Superior temporal gyrus (tissue), 1 donor: ENCODE data around the gene ST8SIA1.
"Not testable (repeated sequence)": the region's sequence is repeated elsewhere in the genome, so short reads cannot be mapped to it uniquely, and the experiment has no call there.

Experiments used
- DNase-seq: peaks from one replicate; pipeline ENCODE4 v3.0.0-alpha.2; 2016; ENCODE audit errors: extremely low spot score

ST8SIA1 gene

GRCh38 chr12:22334410-22335100 lies at the start of gene ST8SIA1:
ST8SIA1 (minus strand) TSS chr12:22334707; CDS start chr12:22334232, 475 bp downstream.
- no peak for DNase-seq

- DNase-seq = no peak
Observed at GRCh38 chr12:22380031-22380430, 45.5 kb upstream of the ST8SIA1 start.

GRCh38 chr12:22377731-22378496 lies 43.4 kb upstream of the ST8SIA1 start:
- no peak for DNase-seq

GRCh38 chr12:22376596-22377150 lies 42.2 kb upstream of the ST8SIA1 start:
- not testable (repeated sequence) for DNase-seq

- DNase-seq = no peak
Observed at GRCh38 chr12:22374508-22374907, 40.0 kb upstream of the ST8SIA1 start.

GRCh38 chr12:22372277-22372837 lies 37.9 kb upstream of the ST8SIA1 start:
- no peak for DNase-seq

- no peak for DNase-seq
Observed at GRCh38 chr12:22366181-22366580, 31.7 kb upstream of the ST8SIA1 start.

- DNase-seq = no peak
Observed at GRCh38 chr12:22361785-22362184, 27.3 kb upstream of the ST8SIA1 start.

GRCh38 chr12:22360774-22361173 lies 26.3 kb upstream of the ST8SIA1 start:
- DNase-seq = no peak

- DNase-seq = no peak
Observed at GRCh38 chr12:22357531-22357930, 23.0 kb upstream of the ST8SIA1 start.

GRCh38 chr12:22356231-22356630 lies 21.7 kb upstream of the ST8SIA1 start:
- DNase-seq = no peak

GRCh38 chr12:22355011-22355580 lies 20.6 kb upstream of the ST8SIA1 start:
- DNase-seq = no peak

- DNase-seq = no peak
Observed at GRCh38 chr12:22353615-22354325, 19.3 kb upstream of the ST8SIA1 start.

GRCh38 chr12:22350886-22351285 lies 16.4 kb upstream of the ST8SIA1 start:
- DNase-seq = no peak

GRCh38 chr12:22348208-22348607 lies 13.7 kb upstream of the ST8SIA1 start:
- DNase-seq = no peak

- DNase-seq = no peak
Observed at GRCh38 chr12:22340143-22340542, 5.6 kb upstream of the ST8SIA1 start.

GRCh38 chr12:22339691-22340090 lies 5.2 kb upstream of the ST8SIA1 start:
- no peak for DNase-seq

GRCh38 chr12:22335794-22336166 lies 1.3 kb upstream of the ST8SIA1 start:
- DNase-seq = no peak

- no peak for DNase-seq
Observed at GRCh38 chr12:22333713-22334409, 646 bp downstream of the ST8SIA1 start.

- DNase-seq = peak; percentile 49
Observed at GRCh38 chr12:22333186-22333712, 1.3 kb downstream of the ST8SIA1 start.

GRCh38 chr12:22332202-22332601 lies 2.3 kb downstream of the ST8SIA1 start:
- DNase-seq = peak; percentile 35
